CD4-positive, alpha-beta memory T cell (primary cell): ENCODE data around the gene STIM1. TPM values are rescaled to one million over a fixed set of nuclear protein-coding genes. Genes with fewer than 3 reads are reported as not detected.
"Not testable (repeated sequence)": the region's sequence is repeated elsewhere in the genome, so short reads cannot be mapped to it uniquely, and the experiment has no call there.

Experiments used
- CTCF ChIA-PET: fragments of 350-600 bp; sonication (Branson Sonifier 250); formaldehyde crosslinking; loops from one replicate; lab custom pipeline; 2021; ENCODE audit warnings: inconsistent platforms; ENCODE audit not compliant: partially characterized antibody; lab: Charles Lee
- POLR2A ChIA-PET: fragments of 350-600 bp; sonication (Branson Sonifier 250); formaldehyde crosslinking; loops from one replicate; lab custom pipeline; 2021; ENCODE audit not compliant: partially characterized antibody; lab: Charles Lee
- DNase-seq, 5 donors: peaks; one replicate each; pipeline versions ENCODE4 v3.0.0 to v3.0.0-alpha.2; 2020 to 2022; ENCODE audit warnings: mixed read lengths in 1 of 5
- H3K27ac ChIP-seq: one replicate; pipeline ENCODE4 v1.7.0; 2013; ENCODE audit warnings: low read depth, low read length
- H3K27me3 ChIP-seq: 2 replicates; pipeline ENCODE4 v1.7.0; 2013; ENCODE audit warnings: mild to moderate bottlenecking, low read length, moderate library complexity; ENCODE audit not compliant: insufficient read depth
- H3K36me3 ChIP-seq: 2 replicates; pipeline ENCODE4 v1.7.0; 2013; ENCODE audit warnings: mild to moderate bottlenecking, low read length, moderate library complexity; ENCODE audit not compliant: insufficient read depth
- H3K4me1 ChIP-seq: 2 replicates; pipeline ENCODE4 v1.7.0; 2013; ENCODE audit warnings: mild to moderate bottlenecking, low read length, moderate library complexity; ENCODE audit not compliant: insufficient read depth
- H3K4me3 ChIP-seq, 2 donors: one replicate each; pipeline ENCODE4 v1.7.0; 2013; ENCODE audit warnings: low read length in 2 of 2, mild to moderate bottlenecking in 1 of 2
- H3K9me3 ChIP-seq, 2 donors: one replicate each; pipeline ENCODE4 v1.7.0; 2013; ENCODE audit warnings: low read length in 2 of 2, control low read depth in 1 of 2; ENCODE audit not compliant: control insufficient read depth in 1 of 2
- H3K27ac Mint-ChIP-seq, 7 donors: one replicate each; pipeline ENCODE4 v1.8.0; 2020 to 2021; ENCODE audit warnings: mixed read lengths in 7 of 7, mild to moderate bottlenecking in 6 of 7, inconsistent platforms in 3 of 7, moderate library complexity in 3 of 7
- H3K27me3 Mint-ChIP-seq, 2 donors: one replicate each; pipeline ENCODE4 v1.8.0; 2020 to 2021; ENCODE audit warnings: mixed read lengths in 2 of 2
- H3K36me3 Mint-ChIP-seq, 2 donors: one replicate each; pipeline ENCODE4 v1.8.0; 2020 to 2021; ENCODE audit warnings: mixed read lengths in 2 of 2, inconsistent platforms in 1 of 2, mild to moderate bottlenecking in 1 of 2
- H3K4me1 Mint-ChIP-seq, 4 donors: one replicate each; pipeline ENCODE4 v1.8.0; 2020 to 2021; ENCODE audit warnings: mixed read lengths in 4 of 4, mild to moderate bottlenecking in 1 of 4
- H3K4me3 Mint-ChIP-seq, 8 donors: one replicate each; pipeline ENCODE4 v1.8.0; 2020 to 2021; ENCODE audit warnings: mixed read lengths in 8 of 8, mild to moderate bottlenecking in 7 of 8, moderate library complexity in 6 of 8, inconsistent platforms in 3 of 8
- H3K9me3 Mint-ChIP-seq, 8 donors: one replicate each; pipeline ENCODE4 v1.8.0; 2020 to 2021; ENCODE audit warnings: mixed read lengths in 8 of 8, mild to moderate bottlenecking in 5 of 8, inconsistent platforms in 3 of 8, moderate library complexity in 1 of 8
- intact Hi-C: fragments of 100-400 bp; cut with micrococcal nuclease; formaldehyde crosslinking; loops from one replicate; pipeline ENCODE4 v1.15.1; 2023
- polyA plus RNA-seq, 2 donors: library from polyadenylated mRNA; unstranded; fragments of 300-500 nt; fragmentation: Illumina TruSeq; gene quantifications; one replicate each; pipeline ENCODE4 v1.2.3, GENCODE V29; 2021
- total RNA-seq, 2 experiments: library from RNA; stranded (reverse); gene quantifications; one replicate each; pipeline ENCODE4 v1.2.3, GENCODE V29; 2021

The STIM1 gene
- total and polyA plus RNA-seq, 4 experiments from 2014 or later: 27.7 to 87.4 (median 65.5) TPM

DNA sequence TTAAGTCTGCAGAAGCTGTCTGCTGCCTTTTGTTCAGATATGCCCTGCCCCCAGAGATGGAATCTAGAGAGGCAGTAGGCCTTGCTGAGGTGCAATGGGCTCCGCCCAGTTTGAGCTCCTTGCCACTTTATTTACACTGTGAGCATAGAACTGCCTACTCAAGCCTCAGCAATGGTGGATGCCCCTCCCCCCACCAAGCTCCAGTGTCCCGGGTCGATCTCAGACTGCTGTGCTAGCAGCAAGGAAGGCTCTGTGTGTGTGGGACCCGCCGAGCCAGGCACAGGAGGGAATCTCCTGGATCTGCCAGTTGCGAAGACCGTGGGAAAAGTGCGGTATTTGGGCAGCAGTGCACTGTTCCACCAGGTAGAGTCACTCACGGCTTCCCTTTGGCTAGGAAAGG, 161.1 kb downstream of the STIM1 start:
- ChIA-PET CTCF (interaction anchor here (1.1 kb wide), 1 partner anchor 49 kb away, joined by 3 read pairs; no protein-coding TSS in a partner anchor), POLR2A (interaction anchor here (1.4 kb wide), 1 partner anchor 70 kb away, joined by 3 read pairs; no protein-coding TSS in a partner anchor)
- intact Hi-C loops, H3K9me3 Mint-ChIP-seq, H3K4me3 ChIP-seq, H3K9me3 ChIP-seq, H3K4me3 Mint-ChIP-seq, DNase-seq, H3K27ac Mint-ChIP-seq, H3K27ac ChIP-seq, H3K27me3 Mint-ChIP-seq, H3K36me3 ChIP-seq, H3K27me3 ChIP-seq: not testable (repeated sequence)
- Mint-ChIP-seq H3K36me3 (peaks cover 2 to 22% of the 10 kb centered on the region in 2 donors), H3K4me1 (peaks cover 49 to 80% (median 65%) of the 10 kb centered on the region in 4 donors)
- peaks cover 25% of the 10 kb centered on the region for H3K4me1 ChIP-seq

- H3K9me3 Mint-ChIP-seq: peaks cover 0 to 3% (median 0%) of the 10 kb centered on the region in 8 donors
- no peak overlapping the region for H3K4me3 ChIP-seq
- H3K27ac ChIP-seq: no peak overlapping the region
- CTCF ChIA-PET: interaction anchor here (1.1 kb wide), 1 partner anchor 50 kb away, joined by 3 read pairs; no protein-coding TSS in a partner anchor
- peak overlapping the region in 2 of 7 donors; percentile 8 to 22 for H3K27ac Mint-ChIP-seq
- intact Hi-C loops: no loop called here
- peaks cover 25% of the 10 kb centered on the region for H3K4me1 ChIP-seq
- POLR2A ChIA-PET: interaction anchor here (1.4 kb wide), 1 partner anchor 70 kb away, joined by 3 read pairs; no protein-coding TSS in a partner anchor
- no peaks in the 10 kb centered on the region for H3K9me3 ChIP-seq
- H3K27me3 ChIP-seq: no peaks in the 10 kb centered on the region
- no peak for DNase-seq
- peaks cover 2 to 20% of the 10 kb centered on the region in 2 donors for H3K36me3 Mint-ChIP-seq
- no peaks in the 10 kb centered on the region for H3K27me3 Mint-ChIP-seq
- H3K36me3 ChIP-seq: no peaks in the 10 kb centered on the region
- peak overlapping the region in 1 of 8 donors; percentile 11 for H3K4me3 Mint-ChIP-seq
- peaks cover 45 to 74% (median 61%) of the 10 kb centered on the region in 4 donors for H3K4me1 Mint-ChIP-seq
Measured at GRCh38 chr11:4017129-4017528, 161.7 kb downstream of the STIM1 start.

GRCh38 chr11:4018641-4019040, 163.2 kb downstream of the STIM1 start:
- Mint-ChIP-seq H3K4me3 (peak overlapping the region in 2 of 8 donors; percentile 2 to 26), H3K27me3 (no peaks in the 10 kb centered on the region), H3K9me3 (peaks cover 0 to 3% (median 0%) of the 10 kb centered on the region in 8 donors), H3K4me1 (peaks cover 41 to 68% (median 56%) of the 10 kb centered on the region in 4 donors), H3K27ac (peak overlapping the region in 2 of 7 donors; percentile 29 to 67), H3K36me3 (peaks cover 3 to 31% of the 10 kb centered on the region in 2 donors)
- POLR2A ChIA-PET: no interaction called here
- H3K4me1 ChIP-seq: peaks cover 25% of the 10 kb centered on the region
- CTCF ChIA-PET: interaction anchor here (0.7 to 1.0 kb wide), 2 partner anchors 26 to 44 kb away, joined by 3 read pairs; no protein-coding TSS in a partner anchor
- H3K9me3 ChIP-seq: no peaks in the 10 kb centered on the region
- H3K27me3 ChIP-seq: no peaks in the 10 kb centered on the region
- peaks cover 1% of the 10 kb centered on the region for H3K36me3 ChIP-seq
- no peak overlapping the region for H3K27ac ChIP-seq
- intact Hi-C loops: no loop called here
- DNase-seq: no peak
- H3K4me3 ChIP-seq: no peak overlapping the region

DNA sequence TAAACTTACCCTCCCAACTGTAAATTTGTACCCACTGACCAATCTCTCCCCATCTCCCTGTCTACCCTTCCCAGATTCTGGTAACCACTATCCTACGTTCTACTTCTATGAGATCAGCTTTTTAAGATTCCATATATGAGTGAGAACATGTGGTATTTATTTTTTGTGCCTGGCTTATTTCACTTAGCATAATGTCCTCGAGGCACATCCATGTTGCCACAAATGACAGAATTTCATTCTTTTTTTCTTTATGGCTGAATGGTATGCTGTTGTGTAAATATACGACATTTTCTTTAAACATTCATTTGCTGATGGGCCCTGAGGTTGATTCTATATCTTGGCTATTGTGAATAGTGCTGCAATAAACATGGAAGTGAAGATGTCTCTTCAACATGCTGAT, 164.4 kb downstream of the STIM1 start:
- ChIA-PET POLR2A (interaction anchor here (0.6 kb wide), 1 partner anchor 162 kb away, joined by 3 read pairs; no protein-coding TSS in a partner anchor), CTCF (interaction anchor here (0.7 to 1.2 kb wide), 3 partner anchors 21 to 169 kb away, joined by 3 to 4 read pairs (median 3); no protein-coding TSS in a partner anchor)
- Mint-ChIP-seq H3K4me3 (peak overlapping the region in 1 of 8 donors; percentile 7), H3K27ac (peak overlapping the region in 5 of 7 donors; percentile 1 to 62 (median 43)), H3K27me3 (no peaks in the 10 kb centered on the region), H3K9me3 (peaks cover 0 to 3% (median 0%) of the 10 kb centered on the region in 8 donors), H3K4me1 (peaks cover 32 to 62% (median 47%) of the 10 kb centered on the region in 4 donors), H3K36me3 (peaks cover 15 to 36% of the 10 kb centered on the region in 2 donors)
- H3K9me3 ChIP-seq: no peaks in the 10 kb centered on the region
- no peak for DNase-seq
- intact Hi-C loops: no loop called here
- H3K4me3 ChIP-seq: no peak overlapping the region
- H3K4me1 ChIP-seq: peaks cover 25% of the 10 kb centered on the region
- no peaks in the 10 kb centered on the region for H3K27me3 ChIP-seq
- peaks cover 9% of the 10 kb centered on the region for H3K36me3 ChIP-seq
- no peak overlapping the region for H3K27ac ChIP-seq

DNA sequence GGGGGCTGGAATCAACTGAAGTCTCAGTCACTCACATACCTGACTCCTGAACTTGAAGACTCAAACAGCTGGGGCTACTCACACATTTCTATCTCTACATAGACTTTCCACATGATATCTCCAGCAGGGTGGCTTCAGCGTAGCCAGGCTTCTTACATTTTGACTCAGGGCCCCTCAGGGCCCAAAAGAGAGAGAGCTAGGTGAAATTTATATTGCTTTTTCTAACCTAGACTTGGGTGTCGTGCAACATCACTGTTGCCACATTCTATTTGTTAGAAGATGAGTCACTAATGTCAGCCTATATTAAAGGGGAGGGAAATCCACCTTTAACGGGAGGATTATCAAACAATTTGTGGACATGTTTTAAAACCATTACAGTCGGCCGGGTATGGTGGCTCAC, 167.2 kb downstream of the STIM1 start:
- Histone ChIP-seq H3K4me1 (peaks cover 13% of the 10 kb centered on the region), H3K36me3 (peaks cover 20% of the 10 kb centered on the region)

DNA sequence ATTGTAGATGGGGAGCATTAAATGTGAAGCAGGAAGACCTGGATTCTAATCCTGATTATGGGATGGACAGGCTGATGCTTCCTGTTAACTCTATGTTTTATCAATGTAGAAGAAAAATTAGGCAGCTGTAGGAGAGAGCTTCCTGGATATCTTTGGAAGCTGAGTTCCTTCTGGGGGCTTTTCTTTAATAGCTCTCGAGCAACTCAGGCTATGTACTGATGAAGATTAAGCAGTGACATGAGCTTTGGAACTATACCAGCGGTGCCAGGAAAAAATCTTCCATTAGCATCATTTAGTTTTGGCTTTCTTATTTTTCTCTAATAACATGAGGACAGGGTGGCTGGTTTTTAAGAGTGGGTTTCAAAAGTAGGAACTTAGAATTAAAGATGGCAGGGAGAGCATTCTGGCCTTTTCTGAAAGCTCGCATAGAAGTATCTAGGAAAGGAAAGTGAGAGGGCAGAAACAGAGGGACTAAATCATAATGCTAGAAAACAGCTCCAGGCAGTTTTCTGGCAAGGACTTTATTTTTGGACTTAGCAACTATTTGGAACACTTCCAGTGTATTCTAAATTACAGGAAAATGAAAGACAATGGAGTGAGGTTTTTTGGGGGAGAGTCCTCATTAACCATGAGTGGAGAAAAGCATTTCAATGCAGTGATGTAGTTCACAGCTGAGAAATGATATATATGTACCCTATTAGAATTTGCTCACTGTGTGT, 169.9 kb downstream of the STIM1 start:
- no peak overlapping the region for H3K27ac ChIP-seq
- Mint-ChIP-seq H3K4me1 (peaks cover 14 to 29% (median 23%) of the 10 kb centered on the region in 4 donors), H3K27ac (peak overlapping the region in 3 of 7 donors; percentile 32 to 54 (median 54)), H3K27me3 (no peaks in the 10 kb centered on the region), H3K4me3 (no peak overlapping the region), H3K36me3 (peaks cover 48 to 51% of the 10 kb centered on the region in 2 donors), H3K9me3 (peaks cover 0 to 6% (median 0%) of the 10 kb centered on the region in 8 donors)
- H3K4me3 ChIP-seq: no peak overlapping the region
- peaks cover 1% of the 10 kb centered on the region for H3K4me1 ChIP-seq
- intact Hi-C loops: no loop called here
- peaks cover 20% of the 10 kb centered on the region for H3K36me3 ChIP-seq
- H3K9me3 ChIP-seq: no peaks in the 10 kb centered on the region
- no peaks in the 10 kb centered on the region for H3K27me3 ChIP-seq
- no peak for DNase-seq
- ChIA-PET CTCF (interaction anchor here (1.4 to 2.9 kb wide), 2 partner anchors 47 to 170 kb away, joined by 7 to 19 read pairs; partner anchors contain the start of gene STIM1), POLR2A (interaction anchor here (0.8 kb wide), 1 partner anchor 12 kb away, joined by 4 read pairs; no protein-coding TSS in a partner anchor)

More for the DNA sequence above, 167.2 kb downstream of the STIM1 start:
- Mint-ChIP-seq H3K27me3 (no peaks in the 10 kb centered on the region), H3K4me3 (no peak overlapping the region), H3K4me1 (peaks cover 25 to 47% (median 29%) of the 10 kb centered on the region in 4 donors), H3K36me3 (peaks cover 41 to 52% of the 10 kb centered on the region in 2 donors), H3K27ac (peak overlapping the region in 2 of 7 donors; percentile 0 to 57), H3K9me3 (peaks cover 0 to 6% (median 0%) of the 10 kb centered on the region in 8 donors)
- DNase-seq: no peak
- intact Hi-C loops: no loop called here
- Histone ChIP-seq H3K9me3 (no peaks in the 10 kb centered on the region), H3K27me3 (no peaks in the 10 kb centered on the region), H3K4me3 (no peak overlapping the region), H3K27ac (no peak overlapping the region)
- POLR2A ChIA-PET: no interaction called here
- CTCF ChIA-PET: interaction anchor here (1.0 to 1.7 kb wide), 3 partner anchors 50 to 173 kb away, joined by 3 to 6 read pairs (median 4); partner anchors contain the start of gene STIM1

DNA sequence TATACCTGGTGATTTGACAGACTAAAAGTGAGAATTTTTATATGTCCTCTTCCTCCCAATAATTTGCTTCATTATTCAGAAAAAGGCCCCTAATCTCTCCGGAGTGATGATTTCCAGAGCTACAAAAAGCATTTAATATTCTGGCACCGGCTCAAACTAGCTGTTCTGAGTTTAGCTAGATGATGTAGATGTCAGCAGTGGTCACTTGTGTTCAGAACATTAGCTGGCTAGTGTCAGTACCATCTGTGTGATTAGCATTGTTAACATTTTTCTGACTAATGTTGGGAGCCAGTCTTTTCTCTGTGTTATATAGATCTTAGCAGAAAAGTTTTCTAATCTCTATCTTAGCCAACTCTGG, 170.5 kb downstream of the STIM1 start:
- H3K27me3 ChIP-seq: no peaks in the 10 kb centered on the region
- Mint-ChIP-seq H3K36me3 (peaks cover 50 to 51% of the 10 kb centered on the region in 2 donors), H3K27me3 (no peaks in the 10 kb centered on the region), H3K27ac (no peak overlapping the region), H3K4me1 (peaks cover 10 to 25% (median 19%) of the 10 kb centered on the region in 4 donors), H3K9me3 (peaks cover 0 to 6% (median 0%) of the 10 kb centered on the region in 8 donors), H3K4me3 (no peak overlapping the region)
- CTCF ChIA-PET: interaction anchor here (1.4 to 2.9 kb wide), 2 partner anchors 47 to 171 kb away, joined by 7 to 19 read pairs; partner anchors contain the start of gene STIM1
- intact Hi-C loops: no loop called here
- POLR2A ChIA-PET: interaction anchor here (0.8 kb wide), 1 partner anchor 11 kb away, joined by 4 read pairs; no protein-coding TSS in a partner anchor
- no peak overlapping the region for H3K27ac ChIP-seq
- no peak overlapping the region for H3K4me3 ChIP-seq
- H3K4me1 ChIP-seq: no peaks in the 10 kb centered on the region
- no peak for DNase-seq
- H3K36me3 ChIP-seq: peaks cover 20% of the 10 kb centered on the region
- H3K9me3 ChIP-seq: no peaks in the 10 kb centered on the region
